GM12801 (cell line): ENCODE data around the gene EPB41L4A.

Source experiments
- CTCF ChIP-seq: IDR thresholded peaks from one replicate; pipeline ENCODE4 v1.5.1; 2011; ENCODE audit warnings: control low read depth; ENCODE audit not compliant: insufficient read length; ENCODE audit errors: extremely low read depth

The EPB41L4A gene

GRCh38 chr5:112388074-112388473, 31.0 kb downstream of the EPB41L4A start:
- TF ChIP-seq CTCF = no peak

- no peak for TF ChIP-seq CTCF
Observed at GRCh38 chr5:112386766-112387165, 32.3 kb downstream of the EPB41L4A start.

- TF ChIP-seq CTCF = no peak
Observed at GRCh38 chr5:112385969-112386368, 33.1 kb downstream of the EPB41L4A start.

- TF ChIP-seq CTCF = no peak
Observed at GRCh38 chr5:112385566-112385965, 33.5 kb downstream of the EPB41L4A start.

- TF ChIP-seq CTCF = no peak
Observed at GRCh38 chr5:112384523-112384922, 34.6 kb downstream of the EPB41L4A start.

- no peak for TF ChIP-seq CTCF
Observed at GRCh38 chr5:112382886-112383285, 36.2 kb downstream of the EPB41L4A start.

- TF ChIP-seq CTCF = no peak
Observed at GRCh38 chr5:112381521-112381920, 37.6 kb downstream of the EPB41L4A start.
